Activated CD8-positive, alpha-beta memory T cell treated with anti-CD3 and anti-CD28 coated beads, Interleukin-2, amount 50 U/mL, for 1 hour (primary cell): ENCODE measurements around the gene KANSL1.
A peak's percentile ranks its signal among the peaks of the same experiment; 100 is the strongest.

ENCODE experiments used
- DNase-seq: peaks from one replicate; pipeline ENCODE4 v3.0.0-alpha.2; 2020; ENCODE audit errors: extremely low read depth

KANSL1 gene

DNA sequence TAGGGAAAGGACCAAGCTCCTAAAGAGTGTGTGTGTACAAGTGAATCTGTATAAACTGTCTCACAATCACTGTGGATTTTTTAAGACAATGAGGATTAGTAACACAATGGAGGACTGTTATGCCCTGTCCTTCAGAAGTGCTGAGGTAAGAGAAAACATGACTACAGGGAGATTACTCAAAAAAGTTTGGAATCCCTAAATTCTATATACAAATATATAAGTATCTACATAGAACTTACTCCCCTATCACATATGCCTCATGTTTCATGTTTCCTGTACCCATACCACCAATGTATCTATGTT lies 112.3 kb downstream of the KANSL1 start:
- DNase-seq, result no peak

DNA sequence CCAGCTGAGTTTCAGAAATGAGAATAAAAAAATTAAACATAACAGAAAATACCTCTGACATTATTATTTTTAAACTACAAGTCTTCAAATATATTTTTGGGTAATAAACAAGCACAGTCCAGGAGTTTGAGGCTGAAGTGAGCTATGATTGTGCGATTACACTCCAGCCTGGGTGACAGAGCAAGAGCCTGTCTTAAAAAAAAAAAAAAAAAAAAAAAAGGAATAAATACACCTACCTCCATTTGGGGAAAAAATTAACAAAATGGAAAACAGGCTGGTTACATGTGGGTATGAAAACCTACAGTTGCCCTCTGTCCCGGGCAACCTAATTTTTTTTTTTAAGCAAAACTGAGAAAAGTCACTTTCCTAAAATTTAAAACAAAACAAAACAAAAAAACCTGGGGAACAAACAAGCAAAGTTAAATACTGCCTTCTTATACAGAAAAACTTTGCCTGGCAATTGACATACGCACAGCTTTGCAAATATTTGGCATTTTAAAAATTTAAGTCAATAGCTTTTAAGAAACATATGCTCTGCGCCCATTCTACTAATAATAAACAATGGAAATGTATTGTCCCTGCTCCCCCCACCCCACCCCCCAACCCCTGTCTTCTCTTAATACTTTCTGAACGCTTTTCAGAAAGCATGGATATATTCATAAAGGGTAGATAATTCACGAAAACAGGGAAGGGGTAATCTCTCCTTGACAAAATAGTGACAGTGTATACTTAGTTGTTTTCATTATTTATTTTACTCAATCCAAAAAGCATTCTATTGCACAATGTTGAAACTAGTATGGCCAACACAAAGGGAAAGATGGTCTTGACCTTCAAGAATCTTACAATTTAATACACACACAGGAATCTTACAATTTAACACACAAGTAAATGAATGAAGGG lies 112.9 kb downstream of the KANSL1 start:
- DNase-seq, result no peak

DNA sequence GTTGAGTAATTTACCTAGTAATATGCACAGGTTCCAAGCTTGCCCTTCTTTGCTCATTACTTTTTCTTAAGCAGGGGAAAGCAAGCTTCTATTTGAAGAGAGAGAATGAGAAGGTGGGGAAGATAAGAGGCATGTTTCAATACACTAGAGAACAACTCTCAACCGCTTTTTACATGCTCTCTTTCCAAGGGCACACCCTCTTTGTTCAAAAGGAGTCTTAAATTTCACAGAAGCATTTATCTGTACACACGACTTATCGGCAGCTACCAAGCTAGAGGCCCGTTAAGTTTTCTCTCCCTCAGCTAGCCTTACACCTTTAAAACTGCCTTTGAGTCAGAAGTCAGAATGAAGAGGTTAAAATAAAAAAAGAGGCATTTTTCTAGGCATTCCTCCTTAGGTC lies 114.6 kb downstream of the KANSL1 start:
- no peak for DNase-seq

DNA sequence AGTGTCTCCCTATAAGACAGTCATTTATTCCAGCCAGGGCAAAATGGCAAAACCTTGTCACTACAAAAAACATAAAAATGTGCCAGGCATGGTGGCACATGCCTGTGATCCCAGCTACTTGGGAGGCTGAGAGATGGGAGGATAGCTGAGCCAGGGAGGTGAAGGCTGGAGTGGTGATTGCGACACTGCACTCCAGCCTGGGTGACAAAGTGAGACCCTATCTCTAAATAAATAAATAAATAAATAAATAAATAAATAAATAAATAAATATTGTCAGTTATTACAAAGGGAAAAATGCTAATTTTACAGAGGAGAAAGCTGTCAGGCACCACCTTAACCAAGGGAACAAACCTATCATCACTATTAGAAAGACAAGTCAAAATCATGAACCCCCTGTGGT lies 118.7 kb downstream of the KANSL1 start:
- DNase-seq, result no peak

DNA sequence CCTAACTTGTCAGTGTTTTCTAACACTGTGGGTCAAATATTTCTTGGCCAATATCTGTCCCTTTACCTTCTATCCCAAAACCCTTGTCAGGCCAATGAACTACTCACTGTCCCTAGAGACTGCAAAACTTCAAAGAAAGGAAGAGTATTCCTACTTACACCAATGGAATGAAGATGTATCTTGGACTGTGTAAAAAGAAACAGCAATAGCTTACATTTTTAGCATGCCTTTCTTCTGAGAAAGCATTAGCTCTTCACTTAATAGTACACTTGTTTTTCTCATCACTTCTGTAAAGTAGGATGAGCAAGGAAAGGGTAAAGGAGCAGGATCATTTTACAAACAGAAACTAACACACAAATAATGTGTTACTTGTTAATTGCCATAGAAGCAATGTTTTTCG lies 120.2 kb downstream of the KANSL1 start:
- DNase-seq, result no peak

DNA sequence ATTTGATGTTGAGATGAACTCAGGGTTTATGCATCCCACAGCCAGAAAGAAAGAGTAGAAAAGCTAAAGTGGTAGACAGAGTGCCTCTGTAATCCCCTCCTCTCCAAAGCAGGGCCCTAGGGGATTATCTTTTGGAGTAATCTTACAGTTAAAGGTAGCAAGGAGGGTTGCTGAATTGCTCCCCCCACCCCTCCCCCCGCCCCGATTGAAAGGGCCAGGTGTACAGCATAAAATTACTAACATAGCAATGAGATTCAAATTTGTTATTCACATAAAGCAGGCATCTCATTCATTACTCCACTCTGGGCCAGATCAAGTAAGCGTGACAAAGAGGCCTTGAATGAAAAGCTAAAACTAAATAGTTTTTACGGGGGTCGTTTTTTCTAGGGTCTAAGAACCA lies 121.4 kb downstream of the KANSL1 start:
- no peak for DNase-seq

DNA sequence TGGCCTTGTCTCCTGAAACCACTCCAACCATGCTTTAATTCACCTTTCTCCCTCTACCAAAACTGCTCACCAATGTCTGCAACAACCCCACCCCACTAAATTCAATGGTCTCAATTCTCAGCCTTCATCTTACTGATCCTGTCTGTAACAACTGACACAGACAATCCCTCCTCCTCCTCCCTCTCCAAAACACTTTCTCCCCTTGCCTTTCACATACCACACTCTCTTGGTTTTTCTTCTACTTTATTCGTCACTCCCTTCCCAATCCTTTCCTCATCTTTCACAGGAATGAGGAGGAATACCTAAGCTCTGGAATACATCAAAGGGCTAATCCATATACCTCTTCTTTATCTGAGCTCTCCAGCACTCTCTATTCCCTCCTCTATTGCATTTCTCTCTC lies 128.8 kb downstream of the KANSL1 start:
- no peak for DNase-seq

DNA sequence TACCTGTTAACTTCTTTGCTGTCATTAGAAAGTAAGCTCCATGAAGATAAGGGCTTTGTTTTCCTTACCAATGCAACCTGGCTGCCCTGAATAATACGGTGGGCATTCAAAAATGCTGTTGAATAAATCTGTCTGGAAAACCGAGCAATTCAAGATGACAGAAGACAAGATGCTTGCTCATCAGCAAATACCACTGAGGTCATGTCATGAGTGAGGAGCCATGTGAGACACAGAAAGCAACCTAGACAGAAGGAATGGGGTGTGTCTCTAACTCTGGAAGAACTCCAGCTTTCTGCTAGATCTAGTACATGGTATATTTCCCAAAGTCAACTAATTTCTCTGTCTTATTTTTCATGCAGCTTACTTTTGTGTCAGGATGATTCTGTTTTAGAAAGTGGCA lies 130.0 kb downstream of the KANSL1 start:
- no peak for DNase-seq

DNA sequence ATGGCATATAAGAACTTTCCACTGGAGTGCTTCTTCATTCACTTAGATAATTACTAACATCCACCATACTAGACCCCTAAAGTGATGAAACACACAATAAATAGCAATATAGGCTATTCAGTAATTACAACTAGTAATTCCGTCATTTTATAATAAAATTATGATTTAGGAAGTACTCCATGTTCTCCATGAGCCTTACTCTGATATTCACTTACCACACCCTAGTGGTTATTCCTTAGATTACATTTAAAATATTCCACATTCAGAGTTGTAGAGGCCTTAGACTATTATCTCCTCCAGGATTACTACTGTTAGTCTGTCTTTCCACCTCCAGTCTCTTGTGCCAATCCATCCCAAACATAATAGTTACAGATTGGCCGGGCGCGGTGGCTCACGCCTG lies 131.8 kb downstream of the KANSL1 start:
- DNase-seq, result no peak

DNA sequence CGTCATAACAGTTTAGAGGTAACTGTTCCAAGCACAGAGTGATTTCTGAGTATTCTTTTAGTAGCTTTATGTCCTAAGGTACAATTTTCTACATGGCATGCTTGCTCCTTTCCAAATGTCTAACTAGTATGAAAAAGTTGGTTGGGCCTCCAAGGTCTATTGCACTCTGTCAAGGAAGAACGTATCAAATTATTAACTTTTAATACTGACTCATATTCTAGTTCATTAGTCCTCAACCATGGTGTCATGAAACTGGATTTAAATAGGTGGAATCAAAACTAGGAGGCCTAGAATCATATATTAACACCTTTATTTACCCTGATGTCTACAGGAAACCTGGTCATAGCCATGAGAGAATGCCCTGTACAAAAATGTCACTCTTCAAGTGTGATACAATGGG lies 132.8 kb downstream of the KANSL1 start:
- DNase-seq, result no peak

DNA sequence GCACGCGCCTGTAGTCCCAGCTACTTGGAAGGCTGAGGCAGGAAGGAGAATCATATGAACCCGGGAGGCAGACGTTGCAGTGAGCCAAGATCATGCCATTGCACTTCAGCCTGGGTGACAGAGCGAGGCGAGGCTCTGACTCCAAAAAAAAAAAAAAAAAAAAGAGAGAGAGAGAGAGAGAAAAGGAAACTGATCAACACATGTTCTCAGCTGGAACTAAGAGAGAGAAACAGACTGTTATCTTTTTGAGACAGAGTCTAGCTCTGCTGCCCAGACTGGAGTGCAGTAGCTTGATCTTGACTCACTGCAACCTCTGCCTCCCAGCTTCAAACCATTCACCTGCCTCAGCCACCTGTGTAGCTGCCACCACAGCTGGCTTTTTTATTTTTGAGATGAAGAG lies 133.7 kb downstream of the KANSL1 start:
- DNase-seq, result no peak

DNA sequence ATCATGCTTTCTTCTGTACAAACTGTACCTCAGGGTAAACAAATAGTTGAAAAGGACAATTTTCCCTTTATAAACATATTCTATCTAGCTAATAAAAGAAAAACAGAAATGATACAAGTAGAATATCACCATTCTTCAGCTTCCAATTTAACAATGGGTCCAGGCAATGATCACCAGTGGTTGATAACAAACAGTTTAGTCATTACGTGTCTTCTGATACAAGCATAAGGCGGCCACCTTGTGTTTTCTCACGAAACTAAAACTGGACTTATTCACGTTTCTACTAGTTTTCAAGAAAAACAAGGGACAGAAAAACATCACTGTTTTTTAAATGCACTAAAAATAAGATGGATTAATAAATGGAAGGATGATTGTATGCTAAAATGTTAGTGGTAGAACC lies 135.9 kb downstream of the KANSL1 start:
- DNase-seq, result no peak

DNA sequence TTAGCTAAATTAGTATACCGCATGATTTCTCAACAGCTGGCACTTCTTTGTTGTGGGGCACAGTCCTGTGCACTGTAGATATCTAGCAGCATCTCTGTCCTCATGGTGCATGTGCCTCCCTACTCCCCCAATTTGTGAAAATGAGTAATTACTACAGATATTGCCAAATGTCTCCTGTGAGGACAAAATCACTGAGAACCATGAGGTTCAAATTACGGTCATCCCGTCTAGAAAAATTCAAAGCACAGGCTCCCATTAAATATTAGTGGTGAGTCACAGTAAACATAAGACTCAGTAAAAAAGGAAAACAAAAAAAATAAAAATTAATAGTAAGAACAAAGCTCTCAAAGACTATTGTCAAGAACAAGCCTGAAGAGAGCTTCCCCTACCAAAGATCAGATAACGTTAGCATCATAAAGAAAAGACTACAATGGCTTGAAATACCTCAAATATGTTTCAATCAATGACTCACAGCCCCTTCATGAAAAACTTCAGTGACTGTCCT lies 136.4 kb downstream of the KANSL1 start:
- no peak for DNase-seq

DNA sequence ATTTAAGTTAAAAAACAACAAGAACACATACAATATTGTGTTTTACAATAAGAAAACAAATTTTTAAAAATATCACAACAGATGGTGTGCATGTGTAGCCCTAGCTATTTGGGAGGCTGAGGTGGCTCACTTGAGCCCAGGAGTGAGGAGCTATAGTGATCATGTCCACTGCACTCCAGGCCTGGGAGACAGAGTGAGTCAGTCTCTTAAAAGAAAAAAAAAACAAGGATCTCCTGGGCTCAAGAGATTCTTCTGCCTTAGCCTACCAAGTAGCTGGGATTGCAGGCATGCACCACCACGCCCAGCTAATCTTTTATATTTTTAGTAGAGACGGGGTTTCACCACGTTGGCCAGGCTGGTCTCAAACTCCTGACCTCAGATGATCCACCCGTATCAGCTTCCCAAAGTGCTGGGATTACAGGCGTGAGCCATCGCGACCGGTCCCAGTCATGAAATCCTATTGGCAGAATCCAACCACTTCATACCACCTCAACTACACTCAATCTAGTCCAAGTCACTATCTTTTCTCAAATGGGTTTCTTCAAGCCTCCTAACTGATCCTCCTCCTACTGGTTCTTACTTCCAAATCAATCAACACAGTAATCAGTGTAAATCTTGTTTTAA lies 139.2 kb downstream of the KANSL1 start:
- no peak for DNase-seq

DNA sequence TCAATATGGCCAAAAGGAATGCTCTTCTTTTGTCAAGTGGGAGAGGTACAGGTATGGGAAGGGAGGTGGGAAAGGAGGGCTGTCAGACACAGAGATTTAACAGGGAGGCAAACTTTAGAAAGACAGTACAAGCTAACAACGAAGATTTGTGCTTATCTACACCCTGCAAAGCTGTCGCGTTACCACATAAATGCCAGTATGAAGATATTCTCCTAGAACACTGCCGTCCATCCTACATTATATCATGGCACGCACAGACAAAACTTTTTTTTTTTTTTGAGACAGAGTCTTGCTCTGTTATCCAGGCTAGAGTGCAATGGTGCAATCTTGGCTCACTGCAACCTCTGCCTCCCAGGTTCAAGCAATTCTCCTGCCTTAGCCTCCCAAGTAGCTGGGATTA lies 143.6 kb downstream of the KANSL1 start:
- DNase-seq, result no peak

DNA sequence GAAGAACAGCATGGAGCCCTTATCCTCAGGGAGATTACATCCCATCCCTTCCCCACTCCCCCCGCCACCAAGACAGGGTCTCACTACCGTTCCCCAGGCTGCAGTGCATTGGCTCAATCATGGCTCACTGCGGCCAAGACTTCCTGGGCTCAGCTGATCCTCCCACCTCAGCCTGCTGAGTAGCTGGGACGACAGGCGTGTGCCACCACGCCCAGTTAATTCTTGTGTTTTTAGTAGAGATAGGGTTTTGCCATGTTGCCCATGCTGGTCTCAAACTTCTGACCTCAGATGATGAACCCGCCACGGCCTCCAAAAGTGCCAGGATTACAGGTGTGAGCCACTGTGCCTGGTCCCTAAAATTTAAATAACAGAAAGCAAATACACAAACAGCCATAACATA lies 145.4 kb downstream of the KANSL1 start:
- DNase-seq, result no peak

DNA sequence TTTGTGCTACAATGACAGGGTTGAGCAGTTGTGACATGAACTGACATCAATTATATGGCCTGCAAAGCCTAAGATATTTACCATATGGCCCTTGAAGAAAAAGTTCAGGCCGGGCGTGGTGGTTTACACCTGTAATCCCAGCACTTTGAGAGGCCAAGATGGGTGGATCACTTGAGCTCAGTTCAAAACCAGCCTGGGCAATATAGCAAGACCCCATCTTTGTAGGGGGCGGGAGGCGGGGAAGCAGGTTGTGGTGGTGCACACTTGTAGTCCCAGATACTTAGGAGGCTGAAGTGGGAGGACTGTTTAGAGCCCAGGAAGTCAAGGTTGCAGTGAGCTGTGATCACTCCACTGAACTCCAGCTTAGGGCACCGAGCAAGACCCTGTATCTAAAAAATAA lies 145.8 kb downstream of the KANSL1 start:
- no peak for DNase-seq

DNA sequence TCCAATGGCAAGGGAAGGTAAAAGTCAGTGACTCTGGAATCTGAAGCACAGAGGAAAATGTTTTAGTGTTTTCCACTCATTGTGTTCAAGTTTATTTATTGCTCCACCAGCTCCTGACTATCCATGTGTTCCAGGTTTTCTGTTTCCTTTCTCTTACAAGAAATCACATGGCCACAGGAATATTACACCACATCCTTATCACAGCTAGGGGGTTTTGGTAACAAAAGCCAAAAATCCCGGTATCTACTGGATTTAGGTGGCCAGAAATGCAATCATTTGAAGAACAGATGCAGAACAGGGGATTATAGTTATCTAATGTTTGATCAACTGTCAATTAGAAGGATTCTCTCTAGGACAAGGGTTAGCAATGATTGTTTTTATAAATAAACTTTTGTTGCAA lies 146.3 kb downstream of the KANSL1 start:
- DNase-seq, result no peak

DNA sequence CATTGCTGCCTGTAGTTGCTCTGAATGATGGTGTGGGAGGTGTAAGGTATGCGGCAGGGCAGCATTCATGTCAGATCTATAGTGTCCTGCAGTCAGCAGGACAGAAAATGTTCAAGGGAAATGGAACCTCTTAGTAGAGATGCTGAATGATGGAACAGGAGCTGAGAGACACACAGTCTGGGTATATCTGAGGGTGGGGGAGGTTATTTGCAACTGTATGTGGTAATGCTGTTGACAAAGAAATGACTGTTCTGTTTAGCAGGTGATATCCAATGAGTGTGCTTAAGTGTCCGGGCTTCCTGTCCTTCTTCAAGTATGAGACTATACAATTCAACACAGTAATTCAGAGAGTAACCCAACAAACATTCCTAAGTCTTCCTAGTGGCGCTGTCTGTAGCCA lies 147.6 kb downstream of the KANSL1 start:
- DNase-seq, result no peak

DNA sequence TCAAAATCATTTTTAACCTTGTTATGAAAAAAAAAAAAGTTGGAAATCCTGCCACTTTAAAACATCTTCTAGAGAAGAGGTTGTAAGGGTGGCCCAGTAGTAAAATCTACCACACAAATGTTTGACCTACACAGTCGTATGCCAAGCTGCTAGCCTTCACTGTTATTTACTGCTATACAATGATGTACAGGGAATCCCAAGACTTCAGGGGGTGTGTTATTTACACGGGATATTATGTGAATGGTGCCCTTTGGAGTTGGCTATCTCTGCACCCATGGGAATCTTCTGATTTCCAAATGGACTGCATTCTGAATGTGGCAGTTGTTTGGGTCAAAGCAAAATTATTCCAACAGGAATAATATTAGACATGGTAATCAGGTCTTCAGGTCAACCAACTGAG lies 148.2 kb downstream of the KANSL1 start:
- DNase-seq, result no peak

DNA sequence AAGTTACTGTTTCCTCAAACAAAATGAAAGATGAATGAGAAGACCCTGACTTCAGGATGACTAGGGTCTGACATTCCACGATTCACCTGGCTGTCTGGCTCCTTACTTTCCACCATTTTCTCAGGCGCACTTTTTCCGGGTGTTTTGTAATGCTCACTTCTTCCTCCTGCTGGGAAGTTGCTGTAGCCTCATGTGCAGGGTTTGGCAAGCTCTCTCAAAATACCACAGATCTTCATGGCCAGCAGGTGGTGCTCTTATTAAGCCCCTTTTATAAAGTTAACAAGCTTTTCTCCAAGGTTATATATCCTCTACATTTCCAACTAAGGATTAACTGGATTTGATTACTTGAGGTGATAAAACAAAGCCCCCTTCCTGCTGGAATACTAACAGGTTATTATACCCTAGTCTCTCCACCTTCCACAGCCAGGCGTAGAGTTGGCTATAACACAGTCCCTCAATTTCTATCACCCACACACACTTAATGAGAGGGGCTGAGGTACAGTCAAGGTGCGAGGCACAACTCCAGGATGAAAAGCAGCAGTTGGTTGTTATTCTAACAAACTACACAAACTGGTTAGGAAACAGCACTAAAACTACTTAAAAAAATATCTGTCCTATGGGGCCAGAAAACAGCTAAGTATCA lies 148.8 kb downstream of the KANSL1 start:
- peak; percentile 35 for DNase-seq

DNA sequence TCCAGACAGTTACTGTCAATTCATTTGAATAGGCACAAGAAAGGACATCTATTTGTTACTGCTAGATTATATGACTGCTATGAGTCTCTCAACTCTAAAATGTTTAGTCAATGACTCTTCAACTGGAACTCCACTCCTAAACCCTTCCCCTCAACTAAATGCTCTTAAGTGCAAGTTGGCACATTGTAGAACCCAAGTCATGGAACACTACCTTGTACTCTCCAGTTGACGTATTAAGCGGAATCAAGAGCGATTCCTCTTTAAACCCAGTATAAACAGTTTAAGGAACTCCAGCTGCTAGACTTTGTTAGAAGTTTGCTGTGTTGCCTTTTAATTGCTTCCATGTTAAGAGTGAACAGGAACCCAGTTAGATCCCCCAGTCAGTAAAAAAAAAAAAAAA lies 149.6 kb downstream of the KANSL1 start:
- no peak for DNase-seq

DNA sequence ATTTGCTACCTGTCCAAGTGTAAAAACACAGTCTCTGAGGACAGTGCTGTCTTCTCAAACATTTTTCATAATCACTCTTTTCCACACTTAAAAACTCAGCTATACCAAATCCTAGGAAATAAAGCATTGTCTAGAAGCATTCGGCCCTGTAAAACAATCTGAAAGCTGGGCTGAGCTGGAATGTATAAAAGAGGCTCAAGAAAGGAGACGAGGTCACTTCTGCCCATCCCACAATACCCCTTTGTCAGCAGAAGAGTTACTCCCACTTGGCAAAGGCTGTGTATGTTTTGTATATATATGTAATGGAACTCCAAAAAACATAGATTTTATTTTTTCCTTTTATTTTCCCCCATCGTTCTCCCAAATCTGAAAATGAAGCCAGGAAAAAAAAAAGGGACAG lies 150.3 kb downstream of the KANSL1 start:
- DNase-seq, result no peak
